HG03097 (cell line): ENCODE data around the gene ENPP3.
"Not testable (repeated sequence)": the region's sequence is repeated elsewhere in the genome, so short reads cannot be mapped to it uniquely, and the experiment has no call there.

Source experiments
- ATAC-seq: cut with Tn5 transposase; IDR thresholded peaks from one replicate; pipeline ENCODE4 v1.9.1; 2021; ENCODE audit not compliant: unreplicated experiment, low FRiP score

The ENPP3 gene

GRCh38 chr6:131682442-131682841 lies 45.3 kb downstream of the ENPP3 start:
- ATAC-seq = no peak

GRCh38 chr6:131683479-131683878 lies 46.4 kb downstream of the ENPP3 start:
- peak; percentile 37 for ATAC-seq

- ATAC-seq = peak; percentile 72
These were observed 48.2 kb downstream of the ENPP3 start for GRCh38 chr6:131685266-131685780.

GRCh38 chr6:131687022-131687421 lies 49.9 kb downstream of the ENPP3 start:
- ATAC-seq = no peak

- ATAC-seq = peak; percentile 62
These were observed 51.2 kb downstream of the ENPP3 start for GRCh38 chr6:131688286-131688685.

- ATAC-seq = no peak
These were observed 54.9 kb downstream of the ENPP3 start for GRCh38 chr6:131692031-131692430.

GRCh38 chr6:131692589-131692988 lies 55.5 kb downstream of the ENPP3 start:
- ATAC-seq = no peak

GRCh38 chr6:131693384-131693783 lies 56.3 kb downstream of the ENPP3 start:
- ATAC-seq = no peak

- ATAC-seq = no peak
These were observed 57.8 kb downstream of the ENPP3 start for GRCh38 chr6:131694832-131695426.

GRCh38 chr6:131696956-131697355 lies 59.9 kb downstream of the ENPP3 start:
- no peak for ATAC-seq

- ATAC-seq = not testable (repeated sequence)
These were observed 63.7 kb downstream of the ENPP3 start for GRCh38 chr6:131700851-131701250.

GRCh38 chr6:131703905-131704304 lies 66.8 kb downstream of the ENPP3 start:
- not testable (repeated sequence) for ATAC-seq

GRCh38 chr6:131710917-131711316 lies 73.8 kb downstream of the ENPP3 start, which contains the start of gene CTAGE9:
TSS of gene CTAGE9 (minus strand) at chr6:131711017. CDS start at chr6:131711017, 0 bp downstream.
- ATAC-seq = not testable (repeated sequence)

GRCh38 chr6:131715567-131715966 lies 78.5 kb downstream of the ENPP3 start:
- ATAC-seq = not testable (repeated sequence)

GRCh38 chr6:131717836-131718542 lies 80.9 kb downstream of the ENPP3 start:
- ATAC-seq = no peak

GRCh38 chr6:131721161-131721560 lies 84.1 kb downstream of the ENPP3 start:
- no peak for ATAC-seq

- ATAC-seq = no peak
These were observed 87.0 kb downstream of the ENPP3 start for GRCh38 chr6:131724114-131724513.

- ATAC-seq = no peak
These were observed 90.4 kb downstream of the ENPP3 start for GRCh38 chr6:131727467-131727866.

- no peak for ATAC-seq
These were observed 90.8 kb downstream of the ENPP3 start for GRCh38 chr6:131727868-131728267.

- ATAC-seq = no peak
These were observed 91.3 kb downstream of the ENPP3 start for GRCh38 chr6:131728296-131728939.

- ATAC-seq = no peak
These were observed 92.4 kb downstream of the ENPP3 start for GRCh38 chr6:131729550-131729949.
